HTERT RPE-1 (cell line): ENCODE results near the gene DGKI.

Experiments used
- in situ Hi-C: fragments of 300-500 bp; cut with MboI; formaldehyde crosslinking; loops from 4 replicates; pipeline ENCODE4 v1.14.3; 2020; ENCODE audit warnings: low sequenced_read_pairs

DGKI gene

DNA sequence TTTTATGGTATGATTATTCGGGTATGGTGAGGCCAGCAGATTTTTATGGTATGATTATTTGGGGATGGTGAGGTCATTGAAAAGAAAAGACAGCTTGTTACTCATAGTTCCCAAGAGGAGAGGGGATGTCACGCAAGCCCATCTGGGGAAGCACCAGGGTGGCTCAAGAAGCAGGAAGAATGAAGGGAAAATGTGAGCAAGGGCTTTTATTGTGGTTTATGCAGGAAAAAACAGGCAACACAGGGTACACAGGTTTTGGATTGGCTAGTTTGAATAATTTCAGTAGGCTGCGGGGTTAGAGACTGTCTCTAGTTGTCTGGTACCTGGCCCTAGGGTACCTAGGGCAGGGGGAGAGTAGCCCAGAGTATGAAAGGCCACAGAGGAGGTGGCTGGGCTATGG is 26.8 kb upstream of the DGKI start:
- in situ Hi-C loops = no loop called here

DNA sequence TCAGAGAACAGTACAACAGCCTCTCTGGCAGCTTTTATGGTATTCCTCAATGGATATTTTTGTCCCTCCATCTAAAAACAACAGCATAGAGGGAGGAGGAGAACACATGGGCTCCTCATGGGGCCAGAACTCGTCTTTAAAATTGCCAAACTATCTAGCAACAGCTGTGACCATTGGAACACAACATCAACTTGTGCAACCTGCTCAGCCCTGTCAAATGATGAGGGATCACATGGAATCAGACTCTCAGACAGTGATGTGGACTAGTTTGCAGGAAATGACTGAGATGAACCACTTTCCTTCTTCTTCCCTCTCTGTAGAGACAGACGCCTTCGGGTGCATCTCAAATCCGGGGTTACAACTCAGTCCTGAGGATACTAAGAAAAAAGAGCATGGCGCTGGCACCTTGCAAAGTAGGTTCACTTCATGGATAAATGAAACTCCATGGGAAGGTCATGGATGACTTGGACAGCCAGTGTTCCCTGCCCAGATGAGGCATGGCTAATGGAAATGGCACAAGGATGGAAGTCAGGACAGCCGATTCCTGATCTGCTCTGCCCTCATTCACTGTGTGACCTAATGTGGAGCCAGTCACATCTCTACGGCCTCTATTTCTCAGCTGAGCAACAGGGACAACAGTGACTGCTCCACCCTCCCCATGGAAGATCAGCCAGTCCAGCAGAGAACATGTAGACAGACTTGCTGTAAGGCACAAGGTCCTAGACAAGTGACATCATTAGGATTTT is 24.6 kb upstream of the DGKI start:
- in situ Hi-C loops = no loop called here

DNA sequence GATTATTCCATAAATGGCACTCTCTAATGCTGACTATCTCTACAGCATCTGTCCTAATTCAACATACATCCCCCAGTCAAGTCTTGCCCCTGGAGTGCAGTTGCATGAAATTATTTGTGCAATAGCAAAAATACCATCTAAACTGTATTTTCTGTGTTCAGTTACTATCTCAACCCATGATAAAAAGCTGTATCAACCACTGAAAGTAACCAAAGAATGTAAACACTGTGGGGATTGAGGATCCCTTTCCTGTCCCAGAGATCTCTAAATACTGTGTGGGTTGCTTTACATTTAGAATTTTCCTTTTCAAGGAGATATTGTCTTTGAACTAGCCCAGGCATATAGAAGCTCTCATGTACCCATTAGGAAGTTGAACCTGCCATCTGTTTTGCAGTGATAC is 23.9 kb upstream of the DGKI start:
- in situ Hi-C loops = no loop called here

- in situ Hi-C loops = no loop called here
Observed at GRCh38 chr7:137870078-137870477, 23.3 kb upstream of the DGKI start.

GRCh38 chr7:137869260-137869659 is 22.5 kb upstream of the DGKI start:
- in situ Hi-C loops = no loop called here

- in situ Hi-C loops = no loop called here
Observed at GRCh38 chr7:137867289-137867688, 20.5 kb upstream of the DGKI start.

DNA sequence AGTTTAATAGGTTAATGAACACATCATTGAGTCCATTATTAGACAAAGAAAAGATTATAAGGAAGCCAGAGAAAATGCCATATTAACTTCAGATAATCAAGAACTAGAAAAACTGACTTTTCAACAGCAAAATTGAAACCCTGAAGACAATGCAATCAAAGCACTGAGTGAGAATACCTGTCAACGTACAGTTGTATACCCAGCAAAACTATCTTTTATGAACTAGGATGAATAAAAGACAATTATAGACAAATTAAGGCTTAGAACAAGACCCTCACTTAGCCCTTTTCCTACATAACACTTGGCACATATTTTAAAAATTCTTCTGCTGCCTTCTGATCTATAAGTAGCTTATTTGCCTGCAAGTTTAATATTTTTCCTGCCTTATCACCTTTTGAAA is 19.0 kb upstream of the DGKI start:
- in situ Hi-C loops = no loop called here

- in situ Hi-C loops = no loop called here
Observed at GRCh38 chr7:137862964-137863363, 16.2 kb upstream of the DGKI start.

DNA sequence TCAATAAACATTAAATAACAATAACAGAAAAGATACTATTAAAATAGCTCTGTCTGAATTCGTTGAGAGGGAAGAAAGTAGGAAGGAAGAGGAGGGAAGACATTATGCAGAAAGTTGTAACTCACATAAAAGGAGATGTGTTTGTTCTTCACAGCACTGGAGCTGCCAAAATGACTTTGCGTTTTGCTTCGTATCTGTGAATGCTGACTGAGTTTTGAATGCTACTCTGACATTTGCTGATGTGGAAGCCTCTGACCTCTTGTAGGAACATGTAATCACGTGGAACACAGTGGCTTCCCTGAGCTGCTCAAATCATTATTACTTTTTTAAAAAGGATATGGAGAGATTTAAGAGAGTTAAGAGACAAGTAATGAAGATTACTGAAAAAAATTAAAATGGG is 15.6 kb upstream of the DGKI start:
- in situ Hi-C loops = no loop called here

GRCh38 chr7:137860542-137860941 is 13.8 kb upstream of the DGKI start:
- in situ Hi-C loops = no loop called here

- in situ Hi-C loops = no loop called here
Observed at GRCh38 chr7:137853053-137853452, 6.3 kb upstream of the DGKI start.

DNA sequence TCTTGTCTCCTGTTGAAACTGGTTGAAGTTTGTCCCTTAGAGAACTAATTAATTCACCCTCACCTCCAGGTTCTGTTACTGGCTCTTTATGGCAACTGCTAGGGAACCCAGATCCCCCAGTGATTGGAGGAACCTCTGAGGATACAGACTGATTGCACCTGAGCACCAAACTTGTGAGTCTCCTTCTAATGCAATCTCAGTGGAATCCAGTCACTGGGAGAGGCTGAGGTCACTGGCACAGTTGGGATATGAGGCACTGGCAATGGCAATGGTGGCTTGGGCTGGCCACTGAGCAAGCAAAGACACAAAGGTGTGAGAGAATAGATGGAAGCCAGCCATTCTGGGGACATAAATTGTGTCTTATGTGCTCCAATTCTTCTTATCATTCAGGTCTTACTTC is 5.3 kb upstream of the DGKI start:
- in situ Hi-C loops = no loop called here

DNA sequence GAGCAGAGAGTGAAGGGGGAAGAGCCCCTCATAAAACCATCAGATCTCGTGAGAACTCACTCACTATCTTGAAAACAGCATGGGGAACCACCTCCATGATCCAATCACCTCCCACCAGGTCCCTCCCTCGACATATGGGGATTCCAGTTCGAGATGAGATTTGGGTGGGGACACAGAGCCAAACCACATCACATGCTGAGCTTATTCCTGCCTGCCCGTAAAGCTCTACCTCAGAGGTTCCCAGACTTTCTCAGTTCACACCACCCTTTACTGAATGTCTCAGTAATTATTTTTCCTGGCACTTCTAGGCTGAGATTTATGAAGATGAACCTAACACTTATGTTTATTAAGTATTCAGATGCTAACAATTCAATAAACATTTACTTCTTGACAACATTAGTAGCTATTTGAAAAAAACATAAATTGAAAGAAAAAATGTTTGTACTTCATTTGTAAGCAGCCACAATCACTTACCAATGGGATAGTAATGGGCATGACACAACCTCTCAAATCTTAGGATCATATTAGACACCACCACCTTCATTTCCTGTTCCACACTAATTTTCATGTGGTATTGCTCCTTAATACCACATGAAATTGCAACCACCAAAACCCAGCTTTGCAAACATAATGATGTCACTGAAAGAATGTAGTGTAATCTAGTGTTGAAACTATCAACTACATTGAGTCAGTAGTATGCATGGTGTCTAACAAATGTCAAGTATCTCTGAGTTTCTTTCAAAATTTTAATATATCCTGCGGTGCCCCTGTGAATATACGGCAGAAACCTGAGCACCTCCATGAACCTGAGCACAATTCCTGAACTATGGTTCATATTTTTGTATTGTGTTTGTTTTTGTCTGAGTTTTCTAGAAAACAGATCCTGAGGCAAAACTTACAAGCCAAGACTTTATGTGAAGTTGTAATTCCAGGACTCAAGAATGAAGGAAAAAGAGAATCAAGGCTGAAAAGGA is 4.5 kb upstream of the DGKI start:
- in situ Hi-C loops = no loop called here

- in situ Hi-C loops = no loop called here
Observed at GRCh38 chr7:137850571-137850970, 3.8 kb upstream of the DGKI start.

DNA sequence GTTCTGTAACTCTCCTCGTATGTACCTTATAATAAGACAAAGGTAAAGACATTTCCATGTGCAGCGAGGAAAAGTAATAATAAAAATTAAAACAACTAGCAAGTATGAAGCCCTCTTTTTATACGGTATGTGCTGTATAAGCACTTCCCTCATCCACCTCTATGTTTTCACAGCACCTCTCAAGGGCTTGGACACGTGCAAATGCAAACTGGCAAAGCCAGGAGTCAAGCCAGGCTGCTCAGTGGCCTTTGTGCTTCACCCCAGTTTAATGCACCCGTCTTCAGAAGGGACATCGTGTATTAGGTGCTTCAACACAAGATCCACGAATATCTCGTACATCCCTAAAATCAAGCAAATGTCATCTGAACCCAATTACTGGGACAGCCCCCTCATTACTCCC is 1.3 kb upstream of the DGKI start:
- in situ Hi-C loops = no loop called here

GRCh38 chr7:137847568-137848050 is 835 bp upstream of the DGKI start:
- in situ Hi-C loops = no loop called here

- in situ Hi-C loops = no loop called here
Observed at GRCh38 chr7:137846549-137846826, 286 bp downstream of the DGKI start.

DNA sequence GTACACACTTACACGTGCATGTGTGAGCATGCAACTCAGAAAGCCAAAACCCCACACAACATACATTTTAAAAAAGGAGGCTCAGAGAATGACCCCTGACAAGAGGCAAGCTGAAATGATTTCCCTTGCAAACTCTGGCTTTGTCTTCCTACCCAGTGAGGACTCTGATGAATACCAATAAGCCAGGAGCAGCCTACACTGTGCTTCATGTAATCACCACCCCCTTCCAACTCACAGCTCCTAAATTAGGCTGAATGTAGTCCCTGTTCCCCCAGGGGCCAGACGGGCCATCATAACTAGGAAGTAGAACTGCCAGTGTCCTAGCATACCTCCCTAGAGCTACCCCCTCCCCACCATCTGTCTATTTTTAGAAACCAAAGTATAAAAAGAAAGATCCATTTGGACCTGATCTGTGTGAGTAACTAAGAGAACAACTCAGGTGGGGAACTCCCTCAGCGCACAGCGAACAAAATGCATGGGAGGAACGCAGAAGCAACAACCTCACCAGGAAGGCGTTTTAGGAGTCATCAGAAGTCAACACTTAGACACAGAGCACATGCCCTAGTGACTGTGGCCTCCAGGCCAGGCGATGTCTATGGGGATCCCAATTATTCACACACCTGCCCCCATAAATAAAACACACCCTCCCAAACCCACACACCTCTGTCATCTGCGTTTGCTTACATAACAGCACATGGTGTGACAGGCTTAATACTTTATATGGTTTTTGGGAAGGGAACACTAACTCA is 1.9 kb downstream of the DGKI start:
- in situ Hi-C loops = no loop called here

GRCh38 chr7:137839903-137840779 is 6.6 kb downstream of the DGKI start:
- in situ Hi-C loops = no loop called here

- in situ Hi-C loops = no loop called here
Observed at GRCh38 chr7:137838706-137839315, 8.0 kb downstream of the DGKI start.
